A204.1 (cell line): Measurements from ENCODE around the gene KNTC1.
A peak's percentile ranks its signal among the peaks of the same experiment; 100 is the strongest.
"Not testable (repeated sequence)": the region's sequence is repeated elsewhere in the genome, so short reads cannot be mapped to it uniquely, and the experiment has no call there.

Experiments
- FAIRE-seq: peaks from 2 replicates; lab custom pipeline; 2012; peaks lifted over from hg19 to GRCh38; lab: Jason Lieb, UNC

The KNTC1 gene

GRCh38 chr12:122526683-122527477, at the start of gene KNTC1, which contains the start of gene RSRC2:
Gene KNTC1 (plus strand): TSS chr12:122527249. CDS start chr12:122530064, 2,815 bp downstream.
Gene RSRC2 (minus strand): TSS chr12:122526936. CDS start chr12:122526853, 83 bp downstream.
- FAIRE-seq, result peak; percentile 99

- no peak for FAIRE-seq
These were observed 46.3 kb upstream of the KNTC1 start for GRCh38 chr12:122480753-122481152.

- no peak for FAIRE-seq
These were observed 45.2 kb upstream of the KNTC1 start for GRCh38 chr12:122481861-122482260.

GRCh38 chr12:122483969-122484368, 43.1 kb upstream of the KNTC1 start:
- FAIRE-seq, result no peak

- not testable (repeated sequence) for FAIRE-seq
These were observed 42.7 kb upstream of the KNTC1 start for GRCh38 chr12:122484385-122484784.

- not testable (repeated sequence) for FAIRE-seq
These were observed 40.7 kb upstream of the KNTC1 start for GRCh38 chr12:122486360-122486759.

- no peak for FAIRE-seq
These were observed 40.1 kb upstream of the KNTC1 start for GRCh38 chr12:122486805-122487426.

- FAIRE-seq, result not testable (repeated sequence)
These were observed 39.2 kb upstream of the KNTC1 start for GRCh38 chr12:122487807-122488206.

GRCh38 chr12:122489038-122489437, 38.0 kb upstream of the KNTC1 start:
- FAIRE-seq, result no peak

GRCh38 chr12:122491991-122492390, 35.1 kb upstream of the KNTC1 start:
- no peak for FAIRE-seq

GRCh38 chr12:122493222-122493621, 33.8 kb upstream of the KNTC1 start:
- FAIRE-seq, result not testable (repeated sequence)

- FAIRE-seq, result no peak
These were observed 31.8 kb upstream of the KNTC1 start for GRCh38 chr12:122495258-122495657.

- no peak for FAIRE-seq
These were observed 26.9 kb upstream of the KNTC1 start for GRCh38 chr12:122499991-122500684.

- FAIRE-seq, result peak; percentile 97
These were observed 26.2 kb upstream of the KNTC1 start, which contains the start of gene ZCCHC8 for GRCh38 chr12:122500685-122501488. Gene ZCCHC8 (minus strand): TSS chr12:122500932. CDS start chr12:122500840, 92 bp downstream.

- FAIRE-seq, result no peak
These were observed 25.5 kb upstream of the KNTC1 start for GRCh38 chr12:122501489-122501989.

GRCh38 chr12:122503147-122503751, 23.8 kb upstream of the KNTC1 start:
- no peak for FAIRE-seq

- no peak for FAIRE-seq
These were observed 23.1 kb upstream of the KNTC1 start for GRCh38 chr12:122503783-122504590.

- no peak for FAIRE-seq
These were observed 21.5 kb upstream of the KNTC1 start for GRCh38 chr12:122505419-122506051.

- FAIRE-seq, result no peak
These were observed 20.6 kb upstream of the KNTC1 start for GRCh38 chr12:122506393-122506938.

GRCh38 chr12:122508163-122508562, 18.9 kb upstream of the KNTC1 start:
- FAIRE-seq, result no peak
